Stomach smooth muscle (tissue), 2 donors: ENCODE data around the gene RTEL1.
"Not testable (repeated sequence)": the region's sequence is repeated elsewhere in the genome, so short reads cannot be mapped to it uniquely, and the experiment has no call there.

ENCODE experiments used
- H3K27ac ChIP-seq: one replicate; pipeline ENCODE4 v1.7.0; 2013; ENCODE audit warnings: mild to moderate bottlenecking, low read length, inconsistent platforms
- H3K27me3 ChIP-seq, 2 donors: one replicate each; pipeline ENCODE4 v1.7.0; 2013; ENCODE audit warnings: low read length in 2 of 2; ENCODE audit not compliant: insufficient read depth in 2 of 2, control insufficient read depth in 1 of 2
- H3K36me3 ChIP-seq, 2 donors: one replicate each; pipeline ENCODE4 v1.7.0; 2013; ENCODE audit warnings: low read length in 2 of 2; ENCODE audit not compliant: control insufficient read depth in 2 of 2, insufficient read depth in 2 of 2
- H3K4me1 ChIP-seq: one replicate; pipeline ENCODE4 v1.7.0; 2013; ENCODE audit warnings: low read length; ENCODE audit not compliant: control insufficient read depth, insufficient read depth
- H3K4me3 ChIP-seq, 2 donors: one replicate each; pipeline ENCODE4 v1.7.0; 2013; ENCODE audit warnings: low read length in 2 of 2
- H3K9ac ChIP-seq, 2 donors: one replicate each; pipeline ENCODE4 v1.7.0; 2013; ENCODE audit warnings: low read length in 2 of 2, mild to moderate bottlenecking in 1 of 2
- H3K9me3 ChIP-seq, 2 donors: one replicate each; pipeline ENCODE4 v1.7.0; 2013; ENCODE audit warnings: low read length in 2 of 2; ENCODE audit not compliant: control insufficient read depth in 2 of 2
- donor health status: healthy.
- donor health status: Pancreatic carcinoma.

The RTEL1 gene, protein sequence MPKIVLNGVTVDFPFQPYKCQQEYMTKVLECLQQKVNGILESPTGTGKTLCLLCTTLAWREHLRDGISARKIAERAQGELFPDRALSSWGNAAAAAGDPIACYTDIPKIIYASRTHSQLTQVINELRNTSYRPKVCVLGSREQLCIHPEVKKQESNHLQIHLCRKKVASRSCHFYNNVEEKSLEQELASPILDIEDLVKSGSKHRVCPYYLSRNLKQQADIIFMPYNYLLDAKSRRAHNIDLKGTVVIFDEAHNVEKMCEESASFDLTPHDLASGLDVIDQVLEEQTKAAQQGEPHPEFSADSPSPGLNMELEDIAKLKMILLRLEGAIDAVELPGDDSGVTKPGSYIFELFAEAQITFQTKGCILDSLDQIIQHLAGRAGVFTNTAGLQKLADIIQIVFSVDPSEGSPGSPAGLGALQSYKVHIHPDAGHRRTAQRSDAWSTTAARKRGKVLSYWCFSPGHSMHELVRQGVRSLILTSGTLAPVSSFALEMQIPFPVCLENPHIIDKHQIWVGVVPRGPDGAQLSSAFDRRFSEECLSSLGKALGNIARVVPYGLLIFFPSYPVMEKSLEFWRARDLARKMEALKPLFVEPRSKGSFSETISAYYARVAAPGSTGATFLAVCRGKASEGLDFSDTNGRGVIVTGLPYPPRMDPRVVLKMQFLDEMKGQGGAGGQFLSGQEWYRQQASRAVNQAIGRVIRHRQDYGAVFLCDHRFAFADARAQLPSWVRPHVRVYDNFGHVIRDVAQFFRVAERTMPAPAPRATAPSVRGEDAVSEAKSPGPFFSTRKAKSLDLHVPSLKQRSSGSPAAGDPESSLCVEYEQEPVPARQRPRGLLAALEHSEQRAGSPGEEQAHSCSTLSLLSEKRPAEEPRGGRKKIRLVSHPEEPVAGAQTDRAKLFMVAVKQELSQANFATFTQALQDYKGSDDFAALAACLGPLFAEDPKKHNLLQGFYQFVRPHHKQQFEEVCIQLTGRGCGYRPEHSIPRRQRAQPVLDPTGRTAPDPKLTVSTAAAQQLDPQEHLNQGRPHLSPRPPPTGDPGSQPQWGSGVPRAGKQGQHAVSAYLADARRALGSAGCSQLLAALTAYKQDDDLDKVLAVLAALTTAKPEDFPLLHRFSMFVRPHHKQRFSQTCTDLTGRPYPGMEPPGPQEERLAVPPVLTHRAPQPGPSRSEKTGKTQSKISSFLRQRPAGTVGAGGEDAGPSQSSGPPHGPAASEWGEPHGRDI (N-terminal part only)

GRCh38 chr20:63657937-63658748 is at the start of gene RTEL1:
RTEL1 (plus strand) TSS chr20:63658312; CDS start chr20:63659403, 1,091 bp downstream.
- Histone ChIP-seq H3K4me3 (peak within 1 kb of the TSS; percentile 83 to 93), H3K27ac (peak within 1 kb of the TSS; percentile 86), H3K4me1 (peaks cover 26% of the 10 kb centered on the region), H3K9ac (peak within 1 kb of the TSS; percentile 92 to 93), H3K36me3 (peaks cover 14 to 16% of the 10 kb centered on the region in 2 donors), H3K27me3 (no peaks in the 10 kb centered on the region), H3K9me3 (no peaks in the 10 kb centered on the region)

GRCh38 chr20:63610581-63611435 is 47.3 kb upstream of the RTEL1 start:
- Histone ChIP-seq H3K27ac (no peak overlapping the region), H3K4me1 (no peaks in the 10 kb centered on the region), H3K9ac (no peak overlapping the region), H3K4me3 (no peak overlapping the region), H3K9me3 (no peaks in the 10 kb centered on the region), H3K36me3 (peaks cover 0 to 3% of the 10 kb centered on the region in 2 donors), H3K27me3 (no peaks in the 10 kb centered on the region)

DNA sequence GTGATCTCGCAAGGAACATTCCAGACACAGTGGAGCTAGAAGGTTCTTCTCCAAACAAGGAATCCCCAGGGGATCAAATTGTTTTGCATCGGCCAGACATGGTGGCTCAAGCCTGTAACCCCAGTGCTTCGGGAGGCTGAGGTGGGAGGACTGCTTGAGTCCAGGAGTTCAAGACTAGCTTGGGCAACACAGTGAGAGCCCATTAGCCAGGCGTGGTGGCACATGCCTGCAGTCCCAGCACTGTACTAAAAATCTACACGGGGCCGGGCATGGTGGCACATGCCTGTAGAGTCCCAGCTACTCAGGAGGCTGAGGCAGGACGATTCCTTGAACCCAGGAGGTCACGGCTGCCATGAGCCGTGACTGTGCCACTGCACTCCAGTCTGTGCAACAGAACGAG is 46.5 kb upstream of the RTEL1 start:
- H3K4me1 ChIP-seq: no peaks in the 10 kb centered on the region
- no peaks in the 10 kb centered on the region for H3K9me3 ChIP-seq
- H3K36me3 ChIP-seq: peaks cover 0 to 3% of the 10 kb centered on the region in 2 donors
- H3K27ac ChIP-seq: no peak overlapping the region
- no peak overlapping the region for H3K4me3 ChIP-seq
- H3K27me3 ChIP-seq: no peaks in the 10 kb centered on the region
- H3K9ac ChIP-seq: no peak overlapping the region

GRCh38 chr20:63612276-63612931 is 45.7 kb upstream of the RTEL1 start:
- H3K36me3 ChIP-seq: peaks cover 3 to 5% of the 10 kb centered on the region in 2 donors
- no peaks in the 10 kb centered on the region for H3K9me3 ChIP-seq
- H3K4me1 ChIP-seq: no peaks in the 10 kb centered on the region
- no peak overlapping the region for H3K4me3 ChIP-seq
- H3K9ac ChIP-seq: no peak overlapping the region
- no peak overlapping the region for H3K27ac ChIP-seq
- H3K27me3 ChIP-seq: no peaks in the 10 kb centered on the region

DNA sequence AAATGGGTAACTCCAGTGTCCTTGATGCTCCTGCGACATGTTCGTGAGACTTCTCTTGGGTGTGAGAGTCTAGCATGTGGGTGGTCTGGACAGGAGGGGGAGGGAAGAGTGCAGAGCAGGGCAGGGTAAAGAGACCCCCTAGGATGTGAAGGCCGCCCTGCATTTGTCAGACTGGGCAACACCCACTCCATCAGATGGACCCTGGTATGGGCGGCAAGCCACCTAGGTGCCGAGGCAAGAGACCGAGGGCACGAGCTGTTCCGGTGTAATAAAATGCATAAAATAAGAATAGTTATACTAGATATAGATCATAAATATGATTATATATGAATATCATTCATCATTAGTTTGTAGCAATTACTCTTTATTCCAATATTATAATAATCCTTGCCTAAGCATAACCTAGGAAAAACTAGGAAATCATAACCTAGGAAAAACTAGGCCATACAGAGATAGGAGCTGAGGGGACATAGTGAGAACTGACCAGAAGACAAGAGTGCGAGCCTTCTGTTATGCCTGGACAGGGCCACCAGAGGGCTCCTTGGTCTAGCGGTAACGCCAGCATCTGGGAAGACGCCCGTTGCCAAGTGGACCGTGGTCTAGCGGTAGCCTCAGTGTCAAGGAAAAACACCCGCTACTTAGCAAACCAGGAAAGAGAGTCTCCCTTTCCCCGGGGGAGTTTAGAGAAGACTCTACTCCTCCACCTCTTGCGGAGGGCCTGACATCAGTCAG is 44.1 kb upstream of the RTEL1 start:
- not testable (repeated sequence) for H3K27ac ChIP-seq, H3K4me3 ChIP-seq, H3K9me3 ChIP-seq, H3K27me3 ChIP-seq, H3K4me1 ChIP-seq, H3K9ac ChIP-seq
- peaks cover 10 to 13% of the 10 kb centered on the region in 2 donors for H3K36me3 ChIP-seq

- Histone ChIP-seq H3K4me1 (no peaks in the 10 kb centered on the region), H3K9ac (no peak overlapping the region), H3K27ac (no peak overlapping the region), H3K36me3 (peaks cover 10 to 13% of the 10 kb centered on the region in 2 donors), H3K9me3 (no peaks in the 10 kb centered on the region), H3K4me3 (no peak overlapping the region), H3K27me3 (no peaks in the 10 kb centered on the region)
These were observed 40.8 kb upstream of the RTEL1 start for GRCh38 chr20:63617092-63617875.

GRCh38 chr20:63617876-63618265 is 40.2 kb upstream of the RTEL1 start:
- no peaks in the 10 kb centered on the region for H3K27me3 ChIP-seq
- H3K9me3 ChIP-seq: no peaks in the 10 kb centered on the region
- H3K9ac ChIP-seq: no peak overlapping the region
- H3K4me3 ChIP-seq: no peak overlapping the region
- no peak overlapping the region for H3K27ac ChIP-seq
- H3K4me1 ChIP-seq: no peaks in the 10 kb centered on the region
- peaks cover 10 to 13% of the 10 kb centered on the region in 2 donors for H3K36me3 ChIP-seq

GRCh38 chr20:63618291-63618980 is 39.7 kb upstream of the RTEL1 start:
- Histone ChIP-seq H3K27me3 (no peaks in the 10 kb centered on the region), H3K27ac (no peak overlapping the region), H3K4me3 (no peak overlapping the region), H3K9me3 (no peaks in the 10 kb centered on the region), H3K4me1 (no peaks in the 10 kb centered on the region), H3K36me3 (peaks cover 10 to 13% of the 10 kb centered on the region in 2 donors), H3K9ac (no peak overlapping the region)
